Lower leg skin (tissue), 3 donors: Measurements from ENCODE around the gene LINGO4.

Experiments used
- CTCF ChIP-seq, 3 donors: fragments of 450-650 bp; IDR thresholded peaks; one replicate each; pipeline ENCODE4 v1.5.1; 2016; ENCODE audit warnings: antibody characterized with exemption in 3 of 3, mild to moderate bottlenecking in 3 of 3, moderate library complexity in 2 of 3
- POLR2A ChIP-seq, 2 donors: fragments of 450-650 bp; IDR thresholded peaks; one replicate each; pipeline ENCODE4 v1.6.1; 2016 to 2017; ENCODE audit warnings: antibody characterized with exemption in 2 of 2, mild to moderate bottlenecking in 1 of 2, moderate library complexity in 1 of 2

GRCh38 chr1:151773702-151774101 lies 31.5 kb downstream of the LINGO4 start:
- TF ChIP-seq CTCF (IDR thresholded peaks at IDR 0.05) (no peak), POLR2A (IDR thresholded peaks at IDR 0.05) (no peak)
